Tibial artery (tissue), 4 donors: ENCODE results near the gene TMEM120A.
"Not testable (repeated sequence)": the region's sequence is repeated elsewhere in the genome, so short reads cannot be mapped to it uniquely, and the experiment has no call there.

Experiments
- DNase-seq, 2 donors: peaks; one replicate each; pipeline ENCODE4 v3.0.0-alpha.2; 2019
- H3K27ac ChIP-seq, 2 donors: fragments of 200-600 bp; sonication (generic) in 1 of 2; 1 replicate in 1 of 2; 2 replicates in 1 of 2; pipeline ENCODE4 v1.5.1; 2018 to 2019; ENCODE audit warnings: mild to moderate bottlenecking in 1 of 2
- H3K27me3 ChIP-seq, 2 donors: fragments of 200-600 bp; sonication (generic) in 1 of 2; one replicate each; pipeline versions ENCODE4 v1.5.1 to v1.6.0; 2016 to 2019
- H3K36me3 ChIP-seq, 3 donors: fragments of 200-600 bp; sonication (generic) in 2 of 3; one replicate each; pipeline ENCODE4 v1.5.1; 2016 to 2019; ENCODE audit warnings: mild to moderate bottlenecking in 2 of 3
- H3K4me1 ChIP-seq, 4 donors: fragments of 200-600 bp; sonication (generic) in 2 of 4; 1 replicate in 3 of 4; 2 replicates in 1 of 4; pipeline ENCODE4 v1.5.1; 2016 to 2019
- H3K4me3 ChIP-seq, 2 donors: fragments of 200-600 bp; sonication (generic) in 1 of 2; 1 replicate in 1 of 2; 2 replicates in 1 of 2; pipeline ENCODE4 v1.5.1; 2018 to 2019; ENCODE audit warnings: mild to moderate bottlenecking in 2 of 2
- H3K9me3 ChIP-seq, 3 donors: fragments of 200-600 bp; sonication (generic) in 1 of 3; one replicate each; pipeline ENCODE4 v1.5.1; 2016 to 2019
- intact Hi-C: fragments of 100-400 bp; cut with DNase I; formaldehyde crosslinking; loops from one replicate; pipeline ENCODE4 v1.15.0; 2023; ENCODE audit warnings: low total_unique reads
- TF ChIP-seq, protein P1 (sequence below), 2 experiments: fragments of 200-600 bp in 1 of 2; fragments of 450-650 bp in 1 of 2; IDR thresholded peaks; one replicate each; pipeline ENCODE4 v1.5.1; 2017 to 2019; ENCODE audit warnings: antibody characterized with exemption in 2 of 2, mild to moderate bottlenecking in 1 of 2, moderate library complexity in 1 of 2

TMEM120A gene

DNA sequence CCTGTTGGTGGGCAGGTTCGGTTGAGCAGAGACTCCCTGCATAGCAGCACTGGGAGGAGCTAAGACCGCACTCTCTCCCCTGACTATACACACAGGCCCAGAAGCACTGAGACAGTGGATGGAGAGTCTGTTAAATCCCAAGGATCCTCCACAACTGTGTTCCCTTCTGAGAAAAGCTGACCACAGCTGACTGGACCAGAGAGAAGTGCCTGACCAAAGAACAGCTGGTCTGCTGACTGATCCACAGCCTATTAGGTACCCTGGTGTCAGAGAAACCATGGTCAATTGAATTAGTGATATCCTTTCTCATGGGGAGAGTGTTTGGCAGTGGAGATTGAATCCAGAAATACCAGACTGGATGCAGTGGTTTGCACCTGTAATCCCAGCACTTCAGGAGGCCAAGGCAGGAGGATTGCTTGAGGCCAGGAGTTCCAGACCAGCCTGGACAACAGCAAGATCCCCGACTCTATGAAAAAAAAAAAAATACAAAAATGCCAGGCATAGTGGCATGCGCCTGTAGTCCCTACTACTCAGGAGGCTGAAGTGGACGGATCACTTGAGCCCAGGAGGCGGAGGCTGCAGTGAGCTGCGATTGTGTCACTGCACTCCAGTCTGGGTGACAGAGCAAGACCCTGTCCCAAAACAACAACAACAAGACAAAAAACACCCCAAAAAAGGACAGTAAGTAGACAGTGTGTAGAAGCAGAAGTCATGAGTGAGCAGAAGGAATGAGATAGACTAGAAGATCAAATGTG is 27.8 kb upstream of the TMEM120A start:
- no peaks in the 10 kb centered on the region for H3K27me3 ChIP-seq
- intact Hi-C loops = no loop called here
- no peak for DNase-seq
- H3K4me3 ChIP-seq = no peak overlapping the region
- TF ChIP-seq, protein P1, sequence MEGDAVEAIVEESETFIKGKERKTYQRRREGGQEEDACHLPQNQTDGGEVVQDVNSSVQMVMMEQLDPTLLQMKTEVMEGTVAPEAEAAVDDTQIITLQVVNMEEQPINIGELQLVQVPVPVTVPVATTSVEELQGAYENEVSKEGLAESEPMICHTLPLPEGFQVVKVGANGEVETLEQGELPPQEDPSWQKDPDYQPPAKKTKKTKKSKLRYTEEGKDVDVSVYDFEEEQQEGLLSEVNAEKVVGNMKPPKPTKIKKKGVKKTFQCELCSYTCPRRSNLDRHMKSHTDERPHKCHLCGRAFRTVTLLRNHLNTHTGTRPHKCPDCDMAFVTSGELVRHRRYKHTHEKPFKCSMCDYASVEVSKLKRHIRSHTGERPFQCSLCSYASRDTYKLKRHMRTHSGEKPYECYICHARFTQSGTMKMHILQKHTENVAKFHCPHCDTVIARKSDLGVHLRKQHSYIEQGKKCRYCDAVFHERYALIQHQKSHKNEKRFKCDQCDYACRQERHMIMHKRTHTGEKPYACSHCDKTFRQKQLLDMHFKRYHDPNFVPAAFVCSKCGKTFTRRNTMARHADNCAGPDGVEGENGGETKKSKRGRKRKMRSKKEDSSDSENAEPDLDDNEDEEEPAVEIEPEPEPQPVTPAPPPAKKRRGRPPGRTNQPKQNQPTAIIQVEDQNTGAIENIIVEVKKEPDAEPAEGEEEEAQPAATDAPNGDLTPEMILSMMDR (IDR thresholded peaks at IDR 0.05) = no peak
- H3K27ac ChIP-seq = no peak overlapping the region
- H3K36me3 ChIP-seq = peaks cover 4 to 67% (median 8%) of the 10 kb centered on the region in 3 donors
- no peaks in the 10 kb centered on the region for H3K9me3 ChIP-seq
- no peaks in the 10 kb centered on the region for H3K4me1 ChIP-seq

GRCh38 chr7:76020031-76020714 is 25.8 kb upstream of the TMEM120A start:
- Histone ChIP-seq H3K27me3 (no peaks in the 10 kb centered on the region), H3K9me3 (no peaks in the 10 kb centered on the region), H3K27ac (no peak overlapping the region), H3K4me1 (no peaks in the 10 kb centered on the region), H3K4me3 (no peak overlapping the region), H3K36me3 (peaks cover 4 to 57% (median 8%) of the 10 kb centered on the region in 3 donors)
- TF ChIP-seq, protein P1 (IDR thresholded peaks at IDR 0.05) = peak; percentile 84 to 94
- intact Hi-C loops = loop anchor here (2.0 kb wide), 1 partner anchor 153 kb away; no protein-coding TSS in a partner anchor
- DNase-seq = peak; percentile 69 to 85

GRCh38 chr7:76018520-76018919 is 24.1 kb upstream of the TMEM120A start:
- H3K9me3 ChIP-seq, intact Hi-C loops: not testable (repeated sequence)

GRCh38 chr7:76016191-76016947 is 22.0 kb upstream of the TMEM120A start:
- Histone ChIP-seq H3K27ac (no peak overlapping the region), H3K9me3 (no peaks in the 10 kb centered on the region), H3K4me1 (peaks cover 0 to 7% (median 0%) of the 10 kb centered on the region in 4 donors), H3K27me3 (no peaks in the 10 kb centered on the region), H3K4me3 (no peak overlapping the region), H3K36me3 (peaks cover under 1 to 35% (median under 1%) of the 10 kb centered on the region in 3 donors)
- TF ChIP-seq, protein P1 (IDR thresholded peaks at IDR 0.05) = no peak
- intact Hi-C loops = no loop called here
- no peak for DNase-seq

More at GRCh38 chr7:76018520-76018919, 24.1 kb upstream of the TMEM120A start:
- not testable (repeated sequence) for H3K4me3 ChIP-seq, H3K27me3 ChIP-seq, H3K4me1 ChIP-seq, H3K27ac ChIP-seq, DNase-seq
- H3K36me3 ChIP-seq = peaks cover 4 to 43% (median 8%) of the 10 kb centered on the region in 3 donors

DNA sequence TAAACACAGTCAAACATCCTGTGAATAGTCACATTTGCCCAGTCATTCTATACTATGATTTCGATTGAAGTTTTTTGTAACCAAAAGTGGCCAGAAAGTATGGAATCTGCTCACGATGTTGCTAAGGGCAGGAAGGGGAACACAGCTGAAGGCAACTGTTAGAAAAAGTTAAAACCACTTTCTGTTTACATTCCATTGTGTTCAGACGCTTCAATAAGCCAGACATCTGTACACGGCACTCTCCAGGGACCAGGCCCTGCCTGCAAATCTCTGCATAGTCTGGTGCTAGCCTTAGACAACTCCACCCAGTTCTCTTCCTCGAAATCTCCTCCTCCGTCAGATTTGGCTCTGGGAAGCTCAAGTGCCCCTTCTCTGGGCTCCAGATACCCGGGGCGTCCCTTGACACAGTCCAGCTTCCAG is 17.1 kb upstream of the TMEM120A start:
- H3K9me3 ChIP-seq = no peaks in the 10 kb centered on the region
- intact Hi-C loops = no loop called here
- DNase-seq = peak in 1 of 2 donors; percentile 67

More for the DNA sequence above, 17.1 kb upstream of the TMEM120A start:
- Histone ChIP-seq H3K36me3 (peaks cover 0 to 25% (median 0%) of the 10 kb centered on the region in 3 donors), H3K4me3 (no peak overlapping the region), H3K4me1 (peaks cover 0 to 19% (median 3%) of the 10 kb centered on the region in 4 donors), H3K27ac (peak overlapping the region; percentile 51 to 67), H3K27me3 (no peaks in the 10 kb centered on the region)
- TF ChIP-seq, protein P1 (IDR thresholded peaks at IDR 0.05) = no peak
